ENCODE results near the gene BOLA2B. TPM values are rescaled to one million over a fixed set of nuclear protein-coding genes. Genes with fewer than 3 reads are reported as not detected.
"Not testable (repeated sequence)": the region's sequence is repeated elsewhere in the genome, so short reads cannot be mapped to it uniquely, and the experiment has no call there.

Gene BOLA2B
- 39.0 and 103 TPM in 2 replicates for total RNA-seq (2014; rRNA removed; shearing (Covaris generic))

DNA sequence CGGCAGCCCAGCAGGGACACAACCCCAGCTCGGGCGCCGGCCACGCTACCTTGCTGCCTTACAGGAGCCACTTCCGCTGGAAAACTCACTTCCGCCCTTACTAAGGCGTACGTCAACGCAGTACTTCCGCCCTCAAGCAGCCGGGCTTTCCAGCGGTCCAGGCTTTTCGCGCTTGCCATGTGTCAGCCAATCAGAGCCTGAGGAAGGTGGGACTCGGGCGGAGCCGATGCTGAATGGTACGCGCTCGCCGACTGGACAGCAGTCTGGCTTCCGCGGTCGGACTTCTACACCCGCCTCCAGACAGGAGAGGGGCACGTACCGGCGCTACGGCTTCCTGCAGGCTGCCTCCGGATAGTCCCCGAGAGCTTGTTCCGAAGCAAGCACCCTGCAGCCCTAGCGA lies at the start of gene BOLA2B, which contains the start of gene SLX1A:
BOLA2B (minus strand) TSS at position 52 of the 400 bp plus-strand sequence. CDS start 71 bp downstream, outside the sequence.
SLX1A (plus strand) TSS at position 261 of the 400 bp plus-strand sequence. CDS start 210 bp downstream, outside the sequence.
- in situ Hi-C loops (cut with HindIII; ENCODE audit: low sequenced_read_pairs); DNase-seq (ENCODE audit: low spot score): not testable (repeated sequence)

GRCh38 chr16:30217082-30217481 lies 23.6 kb upstream of the BOLA2B start:
- DNase-seq (ENCODE audit: low spot score); in situ Hi-C loops (cut with HindIII; ENCODE audit: low sequenced_read_pairs): not testable (repeated sequence)

GRCh38 chr16:30211414-30211813 lies 17.9 kb upstream of the BOLA2B start:
- in situ Hi-C loops (cut with HindIII; ENCODE audit: low sequenced_read_pairs); DNase-seq (ENCODE audit: low spot score): not testable (repeated sequence)

DNA sequence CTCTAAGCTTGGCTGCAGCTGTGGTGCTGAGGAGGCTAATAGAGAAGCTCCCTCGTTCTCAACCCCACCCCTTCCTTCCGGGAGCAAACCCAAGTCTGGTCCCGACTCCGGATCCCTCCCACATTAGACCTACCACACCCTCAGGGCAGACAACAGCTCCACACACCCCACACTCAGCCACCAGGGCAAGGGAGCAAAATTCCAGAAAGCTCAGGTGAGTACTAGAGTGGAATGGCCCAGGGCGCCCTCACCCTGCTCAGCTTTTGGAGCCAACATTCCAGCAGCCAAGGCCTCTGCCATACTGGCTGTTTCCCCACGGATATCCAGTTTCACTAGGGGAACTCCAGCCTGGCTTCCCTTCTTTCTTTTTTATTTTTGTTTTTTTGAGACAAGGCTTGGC lies 15.6 kb upstream of the BOLA2B start:
- in situ Hi-C loops (cut with HindIII; ENCODE audit: low sequenced_read_pairs); DNase-seq (ENCODE audit: low spot score): not testable (repeated sequence)

- in situ Hi-C loops (cut with HindIII; ENCODE audit: low sequenced_read_pairs); DNase-seq (ENCODE audit: low spot score): not testable (repeated sequence)
These were observed 13.7 kb upstream of the BOLA2B start for GRCh38 chr16:30207063-30207704.

DNA sequence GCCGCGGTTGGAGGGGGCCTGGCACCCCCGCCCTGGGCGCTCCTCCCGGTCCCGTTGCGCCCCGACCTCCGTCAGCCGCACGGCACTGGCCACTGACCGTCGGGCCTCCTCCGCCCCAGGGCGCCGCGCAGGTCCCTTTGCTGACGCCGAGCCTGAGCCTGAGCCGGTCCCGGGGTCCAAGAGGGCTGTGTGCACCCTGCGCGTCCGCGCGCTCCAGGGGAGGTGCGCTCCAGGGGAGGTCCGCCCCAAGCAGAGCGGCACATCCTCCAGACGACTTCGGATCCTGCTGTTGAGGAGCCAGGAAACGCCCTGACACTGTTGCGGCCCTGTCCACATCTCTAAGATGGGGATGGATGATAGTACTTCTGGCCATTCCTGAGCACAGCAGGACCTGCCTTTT lies 12.8 kb upstream of the BOLA2B start:
- DNase-seq (ENCODE audit: low spot score); in situ Hi-C loops (cut with HindIII; ENCODE audit: low sequenced_read_pairs): not testable (repeated sequence)

- in situ Hi-C loops (cut with HindIII; ENCODE audit: low sequenced_read_pairs); DNase-seq (ENCODE audit: low spot score): not testable (repeated sequence)
These were observed 12.2 kb upstream of the BOLA2B start for GRCh38 chr16:30205541-30206236.

GRCh38 chr16:30199608-30200343 lies 6.3 kb upstream of the BOLA2B start:
- DNase-seq (ENCODE audit: low spot score); in situ Hi-C loops (cut with HindIII; ENCODE audit: low sequenced_read_pairs): not testable (repeated sequence)

DNA sequence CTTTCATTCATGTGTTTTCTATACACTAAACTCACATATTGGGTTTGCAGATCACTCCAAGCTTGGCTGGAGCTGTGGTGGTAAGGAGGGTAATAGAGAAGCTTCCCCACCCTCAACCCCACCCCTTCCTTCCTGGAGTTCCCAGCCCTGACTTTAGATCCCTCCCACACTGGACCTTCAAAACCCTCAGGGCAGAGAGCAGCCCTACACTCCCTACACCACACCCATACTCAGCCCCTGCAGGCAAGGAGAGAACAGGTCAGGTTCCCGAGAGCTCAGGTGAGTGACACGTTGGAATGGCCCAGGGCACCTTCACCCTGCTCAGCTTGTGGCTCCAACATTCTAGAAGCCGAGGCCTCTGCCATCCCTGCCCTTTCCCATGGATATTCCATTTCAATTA lies 5.6 kb upstream of the BOLA2B start, which contains the start of gene SULT1A3:
SULT1A3 (plus strand) TSS at position 207 of the 400 bp plus-strand sequence. CDS start 1,474 bp downstream, outside the sequence.
- DNase-seq (ENCODE audit: low spot score); in situ Hi-C loops (cut with HindIII; ENCODE audit: low sequenced_read_pairs): not testable (repeated sequence)

DNA sequence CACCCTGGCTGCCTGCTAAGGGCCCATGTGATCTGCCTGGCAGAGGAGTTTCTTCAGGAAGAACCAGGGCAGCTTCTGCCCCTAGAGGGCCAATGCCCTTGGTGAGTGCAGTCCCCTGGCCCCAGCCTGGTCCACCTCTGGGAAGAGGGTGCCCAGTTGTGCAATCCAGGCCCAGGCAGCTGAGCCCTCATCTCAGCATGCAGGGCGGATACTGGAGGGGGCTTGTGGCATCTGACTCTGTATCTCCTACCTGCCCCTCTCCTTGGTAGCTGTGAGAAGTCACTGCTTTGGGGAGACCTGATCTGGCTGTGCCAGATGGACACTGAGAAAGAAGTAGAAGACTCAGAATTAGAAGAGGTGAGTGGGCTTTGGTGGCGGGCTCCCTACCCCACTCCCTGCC lies 3.5 kb upstream of the BOLA2B start:
- in situ Hi-C loops (cut with HindIII; ENCODE audit: low sequenced_read_pairs); DNase-seq (ENCODE audit: low spot score): not testable (repeated sequence)

DNA sequence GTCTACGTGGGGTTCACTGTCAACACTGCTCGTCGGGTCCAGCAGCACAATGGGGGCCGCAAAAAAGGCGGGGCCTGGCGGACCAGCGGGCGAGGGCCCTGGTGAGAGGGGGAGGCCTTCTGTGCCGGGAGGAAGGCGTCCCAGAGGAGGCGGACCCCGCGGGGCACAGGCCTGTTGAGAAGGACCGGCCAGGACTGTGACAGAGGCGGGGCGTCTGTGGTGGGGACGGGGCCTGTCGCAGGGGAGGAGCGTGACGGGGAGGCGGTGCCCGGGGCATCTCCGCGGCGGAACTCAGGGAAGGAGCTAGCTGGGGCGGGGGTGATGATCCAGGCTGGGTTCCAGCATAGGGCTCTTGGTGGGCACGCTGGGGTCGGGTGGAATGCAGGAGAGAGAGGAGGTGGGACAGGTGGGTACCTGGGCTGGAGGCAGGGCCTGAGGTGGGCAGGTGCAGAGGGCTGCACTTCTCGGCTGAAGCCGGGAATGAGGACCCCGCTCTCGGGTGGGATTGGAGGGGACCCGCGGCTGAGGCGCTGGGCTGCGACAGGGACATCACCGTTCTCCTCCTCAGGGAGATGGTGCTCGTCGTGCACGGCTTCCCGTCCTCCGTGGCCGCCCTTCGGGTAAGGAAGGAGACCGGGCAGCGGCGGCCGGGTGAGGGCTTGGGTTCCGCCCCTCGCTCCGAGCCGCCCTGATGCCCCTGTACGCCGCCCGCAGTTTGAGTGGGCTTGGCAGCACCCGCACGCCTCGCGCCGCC lies 883 bp upstream of the BOLA2B start:
- in situ Hi-C loops (cut with HindIII; ENCODE audit: low sequenced_read_pairs); DNase-seq (ENCODE audit: low spot score): not testable (repeated sequence)

GRCh38 chr16:30193098-30193497 lies 368 bp downstream of the BOLA2B start:
- in situ Hi-C loops (cut with HindIII; ENCODE audit: low sequenced_read_pairs); DNase-seq (ENCODE audit: low spot score): not testable (repeated sequence)

DNA sequence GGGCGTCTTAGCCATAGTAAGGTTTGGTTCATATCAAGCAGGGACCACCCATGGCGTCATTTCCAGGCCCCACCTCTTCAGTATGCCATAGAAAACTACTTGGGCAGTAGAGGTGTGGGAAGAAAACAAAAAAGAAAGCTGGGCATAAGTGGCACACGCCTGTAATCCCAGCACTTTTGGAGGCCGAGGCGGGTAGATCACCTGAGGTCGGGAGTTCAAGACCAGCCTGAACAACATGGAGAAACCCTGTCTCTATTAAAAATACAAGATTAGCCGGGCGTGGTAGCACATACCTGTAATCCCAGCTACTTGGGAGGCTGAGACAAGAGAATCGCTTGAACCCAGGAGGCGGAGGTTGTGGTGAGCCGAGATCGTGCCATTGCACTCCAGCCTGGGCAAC lies 2.3 kb downstream of the BOLA2B start:
- in situ Hi-C loops (cut with HindIII; ENCODE audit: low sequenced_read_pairs); DNase-seq (ENCODE audit: low spot score): not testable (repeated sequence)

DNA sequence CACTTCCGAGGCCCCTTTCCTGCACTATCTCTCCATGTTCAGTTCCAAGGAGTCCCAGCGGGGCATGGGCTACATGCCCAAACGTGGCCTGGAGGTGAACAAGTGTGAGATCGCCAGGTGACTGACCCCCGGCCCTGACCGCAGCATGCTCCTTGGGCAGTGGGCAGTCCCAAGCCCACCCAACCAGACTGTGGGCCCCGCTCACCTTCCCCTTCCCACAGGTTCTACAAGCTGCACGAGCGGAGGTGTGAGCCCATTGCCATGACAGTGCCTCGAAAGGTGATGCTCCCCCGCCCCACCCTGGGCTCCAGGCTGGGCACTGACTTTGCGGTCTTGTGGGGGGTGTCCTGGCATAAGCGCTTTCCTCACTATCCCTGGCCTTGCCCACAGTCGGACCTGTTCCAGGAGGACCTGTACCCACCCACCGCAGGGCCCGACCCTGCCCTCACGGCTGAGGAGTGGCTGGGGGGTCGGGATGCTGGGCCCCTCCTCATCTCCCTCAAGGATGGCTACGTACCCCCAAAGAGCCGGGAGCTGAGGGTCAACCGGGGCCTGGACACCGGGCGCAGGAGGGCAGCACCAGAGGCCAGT lies 5.4 kb downstream of the BOLA2B start:
- no peak for DNase-seq (ENCODE audit: low spot score)
- in situ Hi-C loops (cut with HindIII; ENCODE audit: low sequenced_read_pairs) = no loop called here

GRCh38 chr16:30187556-30187865 lies 6.0 kb downstream of the BOLA2B start:
- in situ Hi-C loops (cut with HindIII; ENCODE audit: low sequenced_read_pairs) = no loop called here
- DNase-seq (ENCODE audit: low spot score) = no peak

GRCh38 chr16:30186782-30187555 lies 6.5 kb downstream of the BOLA2B start:
- DNase-seq (ENCODE audit: low spot score) = peak; percentile 23

DNA sequence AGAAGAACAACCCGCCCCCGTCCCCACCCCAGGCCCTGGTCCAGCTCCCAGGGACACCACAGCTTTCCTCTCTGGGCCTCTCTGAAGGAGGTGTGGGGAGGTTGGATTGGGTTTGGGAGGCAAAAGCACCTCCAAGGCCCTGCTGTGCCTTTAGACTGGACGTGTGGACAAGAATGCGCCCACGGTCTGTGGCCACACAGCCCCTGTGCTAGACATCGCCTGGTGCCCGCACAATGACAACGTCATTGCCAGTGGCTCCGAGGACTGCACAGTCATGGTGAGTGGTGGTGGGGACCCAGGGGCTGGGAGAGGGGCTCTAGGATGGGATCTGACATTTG lies 7.1 kb downstream of the BOLA2B start:
- in situ Hi-C loops (cut with HindIII; ENCODE audit: low sequenced_read_pairs) = no loop called here
- no peak for DNase-seq (ENCODE audit: low spot score)

More at GRCh38 chr16:30186782-30187555, 6.5 kb downstream of the BOLA2B start:
- in situ Hi-C loops (cut with HindIII; ENCODE audit: low sequenced_read_pairs) = no loop called here

Data from G401 (cell line).